GM21786 (cell line): ENCODE data around the gene SLC44A3.
"Not testable (repeated sequence)": the region's sequence is repeated elsewhere in the genome, so short reads cannot be mapped to it uniquely, and the experiment has no call there.

ENCODE experiments used
- ATAC-seq: cut with Tn5 transposase; IDR thresholded peaks from one replicate; pipeline ENCODE4 v1.9.1; 2021; ENCODE audit not compliant: unreplicated experiment

SLC44A3 gene

DNA sequence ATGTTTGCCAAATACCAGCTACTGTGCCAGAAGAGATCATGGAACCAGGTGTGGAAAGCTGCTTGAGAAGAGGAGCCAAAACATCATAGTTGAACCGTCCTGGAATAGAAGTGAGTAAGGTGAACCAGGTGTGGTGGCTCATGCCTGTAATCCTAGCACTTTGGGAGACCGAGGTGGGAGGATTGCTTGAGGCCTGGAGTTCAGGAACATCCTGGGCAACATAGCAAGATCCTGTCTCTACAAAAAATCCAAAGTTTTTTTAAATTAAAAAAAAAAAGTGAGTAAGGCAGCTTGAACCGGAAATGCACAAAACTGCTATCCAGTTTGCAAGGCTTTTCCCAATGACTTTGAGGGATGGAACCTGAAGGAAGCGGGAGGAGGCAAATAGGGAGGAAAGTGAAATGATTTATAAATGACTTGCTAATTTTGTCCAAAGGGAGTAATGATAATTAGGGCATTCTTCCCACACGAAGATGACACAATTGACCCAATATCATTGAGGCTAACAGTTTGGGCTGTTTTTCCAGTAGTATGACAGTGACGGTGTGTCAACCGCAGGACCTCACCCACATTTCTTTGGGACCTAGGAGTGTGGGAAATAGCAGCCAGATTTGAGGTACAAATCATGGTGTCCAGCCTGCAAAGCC, 108.3 kb downstream of the SLC44A3 start:
- ATAC-seq, result no peak

DNA sequence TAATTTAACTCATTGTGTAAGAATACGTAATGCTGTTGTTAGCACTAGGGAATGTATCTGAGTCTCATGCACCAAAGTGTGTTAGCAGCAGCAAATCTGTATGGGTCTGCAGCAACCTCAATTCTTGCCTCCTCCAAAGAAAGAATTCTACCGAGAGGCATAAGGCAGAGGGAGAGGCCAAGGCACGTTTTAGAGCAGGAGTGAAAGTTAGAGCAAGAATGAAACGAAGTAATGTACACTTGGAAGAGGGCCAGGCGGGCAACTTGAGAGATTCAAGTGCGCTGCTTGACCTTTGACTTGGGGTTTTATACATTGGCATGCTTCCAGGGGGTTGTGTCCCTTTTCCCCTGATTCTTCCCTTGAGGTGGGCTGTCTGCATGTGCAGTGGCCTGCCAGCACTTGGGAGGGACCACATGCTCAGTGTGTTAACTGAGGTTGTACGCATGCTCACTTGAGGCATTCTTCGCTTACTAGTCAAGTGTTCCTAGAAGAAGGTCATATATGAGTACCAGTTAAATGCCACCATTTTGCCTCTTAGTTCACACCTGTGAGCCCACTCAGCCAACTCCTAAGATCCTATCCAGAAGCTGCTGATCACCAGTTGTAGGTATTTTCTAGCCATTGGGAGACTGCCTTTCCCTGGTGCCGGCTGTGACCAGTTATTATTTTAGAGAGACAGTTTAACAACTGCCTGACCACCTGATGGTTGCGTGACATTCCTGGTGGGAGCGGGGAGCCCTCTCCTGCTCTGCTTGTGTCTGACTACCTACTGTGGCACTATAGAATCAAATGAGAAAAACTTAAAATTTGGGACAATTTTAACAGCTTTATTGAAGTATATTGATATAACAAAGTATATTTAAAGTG, 109.4 kb downstream of the SLC44A3 start:
- ATAC-seq, result no peak

DNA sequence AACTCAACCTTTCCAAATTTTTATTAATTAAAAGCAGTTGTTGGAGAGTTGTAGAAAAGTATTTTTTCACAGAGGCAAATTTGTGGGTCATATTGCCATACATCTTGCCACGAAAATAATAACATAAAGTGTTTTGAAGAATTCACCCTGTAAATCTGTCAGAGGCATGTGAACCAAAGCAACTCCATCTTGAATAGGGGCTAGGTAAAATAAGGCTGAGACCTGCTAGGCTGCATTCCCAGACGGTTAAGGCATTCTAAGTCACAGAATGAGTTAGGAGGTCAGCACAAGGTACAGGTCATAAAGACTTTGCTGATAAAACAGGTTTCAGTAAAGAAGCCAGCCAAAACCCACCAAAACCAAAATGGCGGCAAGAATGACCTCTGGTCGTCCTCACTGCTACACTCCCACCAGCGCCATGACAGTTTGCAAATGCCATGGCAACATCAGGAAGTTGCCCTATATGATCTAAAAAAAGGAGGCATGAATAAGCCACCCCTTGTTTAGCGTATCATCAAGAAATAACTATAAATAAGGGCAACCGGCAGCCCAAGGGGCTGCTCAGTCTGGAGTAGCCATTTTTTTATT, 111.2 kb downstream of the SLC44A3 start:
- ATAC-seq, result no peak

DNA sequence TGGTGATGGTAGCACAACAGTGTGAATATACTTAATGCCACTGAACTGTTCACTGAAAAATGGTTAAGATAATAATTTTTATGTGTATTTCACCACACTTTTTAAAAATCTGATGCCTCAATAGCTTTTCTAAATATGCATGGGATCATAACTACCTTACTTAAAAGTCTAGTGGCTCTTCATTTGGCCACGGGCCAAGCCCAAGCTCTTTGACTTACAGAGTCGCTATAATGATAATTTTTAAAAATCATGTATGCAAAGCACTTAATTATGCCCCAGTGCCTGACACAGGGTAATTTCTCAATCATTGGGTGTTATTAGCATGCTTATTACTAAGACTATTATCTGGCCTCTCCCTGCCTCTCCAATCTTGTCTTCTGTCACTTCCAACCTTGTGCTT, 114.4 kb downstream of the SLC44A3 start:
- no peak for ATAC-seq

DNA sequence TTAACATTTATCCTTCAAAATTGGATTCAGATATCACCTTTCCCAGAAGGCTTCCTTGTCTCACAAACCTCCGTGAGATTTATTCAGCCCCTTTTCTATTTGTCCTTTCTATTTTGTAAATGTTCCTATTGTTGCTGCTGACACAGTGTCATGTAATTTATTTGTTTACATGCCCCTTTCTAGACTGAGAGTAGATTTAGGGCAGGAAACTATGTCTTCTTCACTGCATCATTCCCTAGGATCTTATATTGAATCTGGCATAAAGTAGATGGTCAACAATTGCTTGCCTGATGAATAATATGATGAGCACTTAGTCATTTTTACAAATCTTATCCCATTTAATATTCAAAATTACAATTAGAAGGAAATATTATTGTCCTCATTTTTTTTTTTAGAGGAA, 114.9 kb downstream of the SLC44A3 start:
- no peak for ATAC-seq

DNA sequence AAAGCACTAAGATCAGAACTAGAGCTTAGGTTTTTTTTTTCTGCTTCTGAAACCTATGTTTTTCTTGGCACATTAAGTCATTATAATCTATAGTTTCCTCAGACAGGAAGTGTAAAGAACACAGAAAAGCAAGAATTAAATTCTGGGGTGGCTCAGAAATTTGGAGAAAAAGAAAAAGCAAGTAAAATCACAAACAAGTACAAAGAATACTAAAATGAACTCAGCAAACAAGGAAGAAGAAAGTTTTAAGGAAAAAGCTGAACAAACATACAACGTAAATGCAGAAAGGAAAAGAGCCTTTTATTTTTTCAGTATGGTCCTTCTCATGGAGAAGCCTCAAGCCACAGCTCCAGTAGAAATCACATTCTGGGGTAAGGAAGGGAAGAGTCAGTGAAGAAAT, 115.3 kb downstream of the SLC44A3 start:
- ATAC-seq, result no peak

DNA sequence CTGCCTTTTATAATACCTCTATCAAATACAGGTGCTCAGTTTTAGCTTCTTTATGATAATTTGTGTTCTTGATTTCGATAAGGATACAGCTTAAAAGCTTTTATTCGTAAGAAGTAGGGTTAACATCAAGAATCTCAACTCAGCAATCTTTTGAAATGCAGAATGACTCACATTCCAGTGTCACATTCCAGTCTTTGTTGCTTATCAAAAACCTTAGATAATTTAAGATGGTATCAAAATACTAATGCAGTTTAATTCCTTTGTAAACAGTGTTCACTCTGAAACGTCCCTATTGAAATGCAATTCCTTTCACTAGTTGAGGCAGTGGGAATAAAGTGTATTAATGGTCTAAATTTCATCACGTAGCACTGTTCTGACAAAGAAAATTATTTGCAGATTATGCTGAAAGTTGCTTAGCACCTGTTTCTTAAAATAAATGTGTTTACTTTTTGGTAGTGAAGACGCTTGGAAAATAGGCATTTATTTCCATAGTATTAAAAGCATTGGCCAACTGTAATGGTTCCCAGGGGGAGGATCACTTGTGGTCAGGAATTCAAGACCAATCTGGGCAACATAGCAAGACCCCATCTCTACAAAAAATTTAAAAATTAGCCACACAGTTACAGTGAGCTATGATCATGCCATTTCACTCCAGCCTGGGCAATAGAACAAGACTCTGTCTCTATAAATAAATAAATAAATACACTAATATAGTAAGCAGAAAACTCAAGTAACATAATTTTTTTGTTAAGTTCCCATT, 116.9 kb downstream of the SLC44A3 start:
- no peak for ATAC-seq

DNA sequence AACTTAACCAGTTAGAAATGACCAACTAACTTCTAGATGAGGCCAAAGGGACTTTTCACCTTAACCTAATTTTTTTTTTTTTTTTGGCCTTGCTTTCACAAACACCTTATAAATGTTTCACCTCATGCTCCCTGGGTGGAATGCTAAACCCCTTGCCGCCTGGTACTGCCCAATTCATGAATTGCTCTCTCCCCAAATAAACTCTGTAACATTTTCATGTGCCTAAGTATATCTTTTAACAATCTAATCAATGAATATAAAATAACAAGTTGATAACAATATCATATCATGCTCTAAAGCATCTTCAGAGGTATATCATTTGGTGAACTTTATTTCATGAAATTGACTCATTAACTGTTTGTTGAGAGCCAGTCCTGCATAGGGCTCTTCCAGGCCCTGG, 117.7 kb downstream of the SLC44A3 start:
- ATAC-seq, result no peak

DNA sequence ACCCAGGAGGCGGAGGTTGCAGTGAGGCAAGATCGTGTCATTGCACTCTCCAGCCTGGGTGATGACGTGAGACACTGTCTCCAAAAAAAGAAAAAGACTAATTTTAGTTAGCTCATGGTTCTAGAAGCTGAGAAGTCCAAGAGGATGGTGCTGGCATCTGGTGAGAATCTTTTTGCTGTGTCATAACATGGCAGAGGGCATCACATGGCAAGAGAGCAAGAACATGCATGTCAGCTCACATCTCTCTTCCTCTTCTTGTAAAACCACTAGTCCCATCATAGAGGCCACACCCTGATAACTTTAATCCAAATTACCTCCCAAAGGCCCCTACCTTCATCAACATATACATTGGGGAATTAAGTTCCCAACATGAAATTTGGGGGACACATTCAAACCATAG, 120.6 kb downstream of the SLC44A3 start:
- ATAC-seq, result no peak

DNA sequence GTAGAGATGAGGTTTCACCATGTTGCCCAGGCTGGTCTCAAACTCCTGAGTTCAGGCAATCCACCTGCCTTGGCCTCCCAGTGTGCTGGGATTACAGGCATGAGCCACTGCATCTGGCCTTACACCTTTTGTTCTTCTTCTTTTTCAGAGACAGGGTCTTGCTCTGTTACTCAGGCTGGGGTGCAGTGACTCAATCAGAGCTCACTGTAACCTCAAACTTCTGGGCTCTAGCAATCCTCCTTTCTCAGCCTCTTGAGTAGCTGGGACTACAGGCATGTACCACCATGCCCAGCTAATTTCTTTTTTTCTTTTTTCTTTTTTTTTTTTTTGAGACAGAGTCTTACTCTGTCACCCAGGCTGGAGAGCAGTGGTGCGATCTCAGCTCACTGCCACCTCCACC, 121.3 kb downstream of the SLC44A3 start:
- not testable (repeated sequence) for ATAC-seq

DNA sequence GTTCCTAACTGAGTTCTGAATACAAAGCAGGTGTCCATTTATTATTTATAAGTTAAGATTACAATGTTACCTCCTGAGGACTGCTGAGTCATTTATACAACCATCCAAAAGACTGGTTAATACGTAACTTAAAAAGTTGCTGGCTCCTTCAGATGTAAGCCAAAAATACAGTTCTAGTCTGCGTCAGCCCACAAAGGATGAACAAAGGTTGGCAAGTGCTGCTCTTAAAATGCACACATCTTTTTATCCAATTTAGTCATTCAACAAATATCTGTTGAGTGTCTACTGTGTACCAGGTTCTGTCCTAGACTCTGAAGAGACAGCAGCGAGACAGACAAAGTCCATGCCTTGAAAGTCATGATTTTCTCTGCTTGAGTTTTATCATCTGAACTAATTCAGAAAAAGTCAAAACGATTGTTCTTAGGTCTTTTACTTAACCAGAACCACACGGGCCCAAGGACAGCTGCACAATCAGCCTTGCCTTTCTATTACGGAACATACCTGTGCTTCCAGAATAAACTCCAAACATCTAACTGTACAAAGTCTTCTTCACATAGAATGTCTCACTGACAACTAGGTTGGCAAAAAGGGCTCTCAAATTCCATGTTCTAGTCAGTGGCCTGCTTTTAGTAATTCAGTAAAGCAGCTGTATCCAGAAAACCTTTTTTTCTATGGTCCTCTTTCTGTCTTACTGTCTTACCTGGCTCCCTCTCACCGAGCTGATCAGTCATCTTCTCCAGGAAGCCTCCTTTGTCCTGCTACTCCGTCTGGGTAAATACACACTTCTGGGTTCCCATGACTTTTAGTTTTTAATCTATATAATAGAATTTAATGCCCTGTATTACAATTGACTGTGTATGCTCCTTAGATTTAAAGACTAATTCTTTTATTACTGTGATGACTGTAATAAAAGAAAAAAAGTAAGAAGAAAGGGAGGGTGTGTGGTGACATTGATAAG, 122.3 kb downstream of the SLC44A3 start:
- ATAC-seq, result no peak
